Measurements from ENCODE around the gene NEXN.
"Not testable (repeated sequence)": the region's sequence is repeated elsewhere in the genome, so short reads cannot be mapped to it uniquely, and the experiment has no call there.

The NEXN gene

DNA sequence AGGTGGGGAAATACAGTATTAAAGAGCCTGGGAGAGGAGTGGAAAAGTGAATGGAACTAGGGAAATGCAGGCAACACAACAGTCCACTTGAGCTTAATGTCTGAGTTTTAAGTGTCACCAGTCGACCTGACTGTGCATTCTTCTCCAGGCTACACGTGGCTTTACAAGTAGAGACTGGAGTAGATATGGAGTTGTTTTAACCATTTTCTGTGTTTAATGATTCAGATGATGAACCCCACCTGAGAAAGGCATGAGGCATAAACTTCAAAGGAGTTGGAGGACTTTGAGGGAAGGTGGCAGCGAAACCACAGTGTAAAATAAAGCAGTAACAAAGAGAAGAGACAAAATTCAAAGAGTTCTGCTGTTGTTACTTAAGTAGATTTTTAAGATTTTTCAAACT is 77.9 kb downstream of the NEXN start:
- no peak for DNase-seq (ENCODE audit: low read depth)

DNA sequence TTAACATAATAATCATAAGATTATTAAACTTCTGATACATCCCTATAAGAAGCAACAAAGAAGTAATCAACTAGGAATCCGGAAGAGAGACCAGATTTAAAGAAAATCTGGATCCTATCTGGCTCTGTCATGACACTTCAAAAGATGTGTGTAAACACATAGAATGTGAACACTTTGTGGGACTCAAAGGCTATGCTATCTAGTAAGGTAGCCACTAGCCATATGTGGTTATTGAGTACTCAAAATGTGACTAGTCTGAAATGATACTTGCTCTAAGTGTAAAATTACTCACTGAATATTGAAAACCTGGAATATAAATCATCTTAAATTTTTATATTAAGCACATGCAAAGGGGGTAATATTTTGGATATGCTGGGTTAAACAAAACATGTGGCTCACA is 81.8 kb downstream of the NEXN start:
- no peak for DNase-seq (ENCODE audit: low read depth)

DNA sequence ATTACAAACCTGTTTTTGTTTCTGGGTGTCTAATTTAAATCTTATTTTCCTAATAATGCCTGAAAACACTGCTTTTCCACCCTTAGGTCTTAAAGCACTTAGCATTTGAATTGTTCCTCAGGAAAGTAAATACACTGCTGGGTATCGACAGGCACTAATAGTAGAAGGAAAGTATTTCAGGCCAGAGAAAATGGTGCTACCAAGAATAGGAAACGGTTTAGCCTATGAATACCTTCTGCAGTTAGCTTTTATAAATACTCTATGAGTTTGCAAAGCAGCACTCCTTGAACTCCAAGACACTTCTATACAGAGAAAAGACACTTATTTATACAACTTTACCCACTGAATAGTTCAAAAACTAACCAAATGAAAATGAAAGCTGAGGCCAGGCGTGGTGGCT is 83.7 kb downstream of the NEXN start:
- no peak for DNase-seq (ENCODE audit: low read depth)

DNA sequence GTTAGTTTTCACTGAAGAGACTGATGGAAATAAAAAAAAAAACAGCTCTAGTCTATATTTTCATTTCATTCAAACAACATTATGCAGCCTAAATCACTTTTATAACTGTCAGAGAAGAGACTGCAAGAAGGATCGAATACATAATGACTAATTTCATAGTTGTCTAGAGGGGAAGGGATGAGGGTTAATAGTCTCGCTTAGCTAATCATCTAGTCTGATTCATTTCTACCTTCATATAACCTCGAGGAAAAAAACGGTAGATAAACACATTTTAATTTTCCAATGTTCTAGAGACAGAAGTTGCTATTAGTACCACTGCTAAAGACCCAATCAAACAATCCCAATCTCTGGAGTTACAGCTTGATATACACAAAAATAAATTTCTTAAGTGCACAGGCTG is 87.0 kb downstream of the NEXN start:
- DNase-seq (ENCODE audit: low read depth), result no peak

DNA sequence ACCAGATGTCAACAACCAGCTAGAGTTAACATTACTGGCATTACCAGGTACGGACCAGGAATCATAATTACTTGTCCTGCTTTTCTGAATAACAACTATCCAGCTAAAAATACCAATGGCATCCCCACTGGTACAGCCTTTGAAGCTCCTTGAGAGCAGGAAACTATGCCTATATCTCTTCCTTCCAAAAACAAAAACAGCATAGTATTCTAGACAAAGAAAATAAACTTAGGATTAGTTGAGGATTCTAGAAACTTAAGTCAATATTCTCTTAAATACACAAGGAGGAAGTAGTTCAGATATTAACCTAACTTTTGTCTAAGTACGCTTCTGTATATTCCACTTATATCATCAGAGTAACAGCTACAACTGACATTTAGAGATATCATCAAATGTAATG is 87.5 kb downstream of the NEXN start:
- DNase-seq (ENCODE audit: low read depth), result no peak

DNA sequence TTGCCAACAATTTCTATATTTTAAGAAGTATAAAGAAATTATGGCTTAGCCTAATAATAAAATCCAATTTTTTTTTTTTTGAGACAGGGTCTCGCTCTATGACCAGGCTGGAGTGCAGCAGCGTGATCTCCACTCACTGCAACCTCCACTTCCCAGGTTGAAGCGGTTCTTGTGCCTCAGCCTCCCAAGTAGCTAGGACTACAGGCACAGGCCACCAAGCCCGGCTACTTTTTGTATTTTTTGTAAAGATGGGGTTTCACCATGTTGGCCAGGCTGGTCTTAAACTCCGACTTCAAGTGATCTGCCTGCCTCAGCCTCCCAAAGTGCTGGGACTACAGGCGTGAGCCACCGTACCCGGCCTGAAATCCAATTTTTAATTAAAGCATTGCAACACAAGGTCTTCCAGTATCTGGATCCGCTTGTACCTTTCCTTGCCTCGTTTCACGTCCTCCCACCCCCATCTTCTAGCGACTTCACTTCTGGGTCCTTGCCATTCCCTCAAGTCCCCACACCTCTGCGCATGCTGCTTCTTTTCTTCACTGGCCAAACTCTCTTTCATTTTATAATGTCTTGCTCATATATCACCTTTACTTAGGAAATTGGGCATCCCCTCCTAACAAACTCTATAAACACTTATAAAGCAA is 88.1 kb downstream of the NEXN start:
- DNase-seq (ENCODE audit: low read depth), result no peak

DNA sequence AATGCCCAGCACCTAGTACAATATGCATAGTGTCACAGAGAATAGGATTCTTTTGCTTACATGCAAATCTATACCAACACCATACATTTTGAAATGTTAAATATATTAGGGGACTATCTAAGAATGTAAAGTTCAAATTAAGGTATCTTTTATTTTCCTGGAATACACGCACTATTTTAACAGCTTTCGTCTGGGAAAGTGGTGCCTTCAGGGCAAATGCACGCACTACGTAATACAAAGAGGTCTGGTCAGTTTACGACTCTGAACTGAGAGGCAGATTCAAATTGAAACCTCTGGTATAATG is 89.5 kb downstream of the NEXN start:
- DNase-seq (ENCODE audit: low read depth), result no peak

DNA sequence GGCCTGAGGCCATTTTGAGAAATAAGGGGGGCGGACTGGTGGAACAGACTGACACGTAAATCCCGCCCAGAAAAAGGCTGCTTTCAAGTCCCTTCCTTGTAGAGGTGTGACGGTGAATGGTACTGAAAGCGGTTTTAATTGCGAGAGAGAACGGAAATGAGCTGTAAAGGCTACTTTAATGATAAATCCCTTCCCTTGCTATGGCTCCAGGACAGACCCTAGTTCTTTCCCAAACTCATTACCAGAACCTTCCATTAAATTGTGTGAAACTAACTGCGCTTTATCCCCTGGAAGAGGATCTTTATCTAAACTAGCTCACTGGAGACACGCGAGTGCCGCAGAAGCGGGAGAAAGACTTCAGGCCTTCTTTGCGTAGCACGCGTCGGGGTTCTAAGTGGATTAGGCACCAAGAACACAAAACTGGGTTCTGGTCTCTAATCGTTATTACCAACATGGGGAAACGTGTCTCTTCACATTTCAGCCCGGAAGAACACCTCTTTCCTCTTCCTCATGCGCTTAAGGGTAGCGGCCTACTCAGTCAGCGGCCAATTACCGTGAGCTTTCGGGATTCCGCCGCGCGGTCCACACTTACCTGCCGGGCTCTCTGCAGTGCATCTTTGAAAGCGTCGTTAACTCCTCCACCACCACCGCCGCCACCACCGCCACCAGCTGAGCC is 90.0 kb downstream of the NEXN start:
- peak; percentile 83 for DNase-seq (ENCODE audit: low read depth)

DNA sequence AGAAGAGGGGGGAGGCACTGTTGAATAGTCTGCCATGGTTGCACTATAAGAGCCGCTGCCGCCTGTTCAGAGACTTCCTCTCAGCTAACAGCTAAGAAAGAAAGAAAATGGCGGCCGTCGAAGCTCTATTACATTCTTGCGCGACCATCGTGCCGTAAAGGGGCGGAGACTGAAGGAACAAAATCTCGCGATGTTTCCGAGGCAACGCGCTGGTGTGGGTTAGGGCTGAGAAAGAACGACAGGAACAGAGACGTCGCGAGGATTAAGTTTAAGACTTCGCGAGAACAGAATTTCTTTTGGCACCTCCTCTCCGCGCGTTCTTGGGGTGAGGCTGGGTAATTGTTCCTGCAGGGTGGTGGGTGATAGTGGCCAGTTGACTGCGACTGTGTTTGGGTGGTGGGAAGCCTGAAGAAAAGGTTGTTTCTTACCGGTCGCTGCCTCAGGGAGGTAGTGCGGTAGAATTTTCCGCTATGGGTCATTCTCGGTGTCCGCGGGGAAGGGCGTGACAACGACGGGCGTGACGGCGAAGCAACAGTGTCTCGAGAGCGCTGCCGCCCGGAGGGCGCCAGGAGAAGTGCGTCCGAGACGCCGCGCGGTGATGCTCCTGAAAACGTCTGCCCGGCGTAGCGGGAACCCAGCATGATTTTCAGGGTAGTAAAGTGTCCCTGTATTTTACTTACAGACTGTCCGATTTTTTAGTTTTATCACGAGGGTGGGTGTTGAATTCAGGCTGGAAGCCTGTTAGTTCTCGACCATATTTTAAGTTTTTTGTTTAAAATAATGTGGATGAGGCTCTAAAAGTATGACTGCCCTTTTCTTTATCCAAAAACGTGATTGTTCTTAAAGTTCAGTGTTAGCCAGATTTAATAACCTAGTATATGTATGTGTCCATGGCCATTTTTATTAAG is 90.8 kb downstream of the NEXN start, which contains the start of gene FUBP1:
Gene FUBP1, minus strand, starts transcription at position 104 of the 908 bp plus-strand sequence. Its CDS starts 68 bp downstream, at position 36.
- DNase-seq (ENCODE audit: low read depth), result peak; percentile 99

DNA sequence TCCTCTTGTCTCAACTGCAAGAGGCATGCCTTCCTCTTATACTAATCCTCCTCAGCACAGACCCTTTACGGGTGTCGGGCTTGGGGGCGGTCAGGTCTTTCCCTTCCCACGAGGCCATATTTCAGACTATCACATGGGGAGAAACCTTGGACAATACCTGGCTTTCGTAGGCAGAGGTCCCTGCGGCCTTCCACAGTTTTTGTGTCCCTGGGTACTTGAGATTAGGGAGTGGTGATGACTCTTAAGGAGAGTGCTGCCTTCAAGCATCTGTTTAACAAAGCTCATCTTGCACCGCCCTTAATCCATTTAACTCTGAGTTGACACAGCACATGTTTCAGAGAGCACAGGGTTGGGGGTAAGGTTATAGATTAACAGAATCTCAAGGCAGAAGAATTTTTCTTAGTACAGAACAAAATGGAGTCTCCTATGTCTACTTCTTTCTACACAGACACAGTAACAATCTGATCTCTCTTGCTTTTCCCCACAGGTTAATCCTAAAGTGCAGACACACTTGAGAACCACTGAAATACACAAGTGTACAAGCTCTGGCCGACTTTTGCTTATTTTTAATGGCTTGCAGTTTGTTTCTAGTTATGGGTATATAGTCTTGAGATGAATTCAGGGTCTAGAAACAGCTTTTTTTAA is 95.0 kb downstream of the NEXN start:
- DNase-seq (ENCODE audit: low read depth), result not testable (repeated sequence)

DNA sequence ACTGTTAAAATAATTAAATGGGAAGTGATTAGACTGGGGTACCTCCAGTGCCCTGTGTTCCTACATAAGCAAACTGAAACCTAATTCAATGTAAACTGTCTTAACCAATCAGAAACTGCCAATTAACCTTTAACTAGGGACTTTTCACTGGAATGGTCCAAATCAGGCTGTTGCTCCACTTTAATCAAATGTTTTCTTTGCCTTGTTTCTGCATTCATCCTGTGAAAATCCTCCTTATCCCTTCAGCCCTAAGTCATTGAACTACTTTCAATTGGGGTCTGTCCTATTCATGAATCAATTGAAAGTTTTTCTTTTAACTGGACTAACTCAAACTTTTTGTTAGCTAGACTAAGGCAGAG is 95.6 kb downstream of the NEXN start:
- DNase-seq (ENCODE audit: low read depth), result no peak

DNA sequence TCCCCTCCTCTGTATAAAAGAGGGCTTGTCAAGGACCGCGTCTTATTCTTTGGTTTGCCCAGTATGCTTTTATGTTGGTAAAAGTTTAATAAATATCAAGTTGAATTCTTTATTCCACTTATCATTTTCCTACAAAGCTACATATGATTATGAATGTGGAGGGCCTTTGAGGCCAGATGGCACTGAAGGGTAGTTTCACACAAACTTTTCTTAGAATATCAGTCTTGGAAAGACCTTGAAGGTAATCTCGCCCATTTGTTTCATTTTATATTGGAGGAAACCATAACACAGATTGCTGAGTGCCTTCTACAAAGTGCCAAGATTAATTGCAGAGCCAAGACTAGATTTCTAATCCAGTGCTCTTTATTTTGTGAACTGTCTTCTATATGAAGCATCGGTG is 96.2 kb downstream of the NEXN start:
- no peak for DNase-seq (ENCODE audit: low read depth)

DNA sequence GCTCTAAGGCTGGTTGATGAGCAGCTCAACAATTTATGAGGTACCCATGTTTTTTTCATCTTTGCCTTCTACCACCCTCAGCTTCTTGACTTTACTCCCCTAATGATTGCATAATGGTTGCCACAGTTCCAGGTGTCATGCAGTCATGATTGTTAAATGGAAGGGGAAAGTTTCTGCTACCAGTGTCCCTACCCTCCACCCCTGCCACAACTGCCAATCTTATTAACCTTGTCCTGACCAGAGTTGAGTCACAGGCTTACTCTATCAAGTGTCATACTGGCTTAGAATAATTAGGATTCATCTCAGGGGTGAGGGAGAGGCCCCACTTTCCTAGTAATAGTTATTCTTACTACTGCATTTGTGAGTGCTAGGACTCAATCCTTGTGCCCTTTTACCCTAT is 98.4 kb downstream of the NEXN start:
- no peak for DNase-seq (ENCODE audit: low read depth)

DNA sequence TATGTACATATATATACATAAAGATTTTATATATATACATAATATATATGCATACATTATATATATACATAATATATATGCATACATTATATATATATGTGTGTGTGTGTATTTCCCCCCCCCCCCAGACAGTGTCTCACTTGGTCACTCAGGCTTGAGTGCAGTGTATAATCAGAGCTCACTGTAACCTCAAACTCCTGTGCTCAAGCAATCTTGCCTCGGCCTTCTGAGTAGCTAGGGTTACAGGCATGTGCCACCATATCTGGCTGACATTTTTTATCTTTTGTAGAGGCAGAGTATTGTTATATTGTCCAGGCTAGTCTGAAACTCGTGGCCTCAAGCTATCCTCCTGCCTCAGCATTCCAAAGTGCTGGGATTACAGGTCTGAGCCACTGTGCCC is 99.5 kb downstream of the NEXN start:
- DNase-seq (ENCODE audit: low read depth), result no peak

DNA sequence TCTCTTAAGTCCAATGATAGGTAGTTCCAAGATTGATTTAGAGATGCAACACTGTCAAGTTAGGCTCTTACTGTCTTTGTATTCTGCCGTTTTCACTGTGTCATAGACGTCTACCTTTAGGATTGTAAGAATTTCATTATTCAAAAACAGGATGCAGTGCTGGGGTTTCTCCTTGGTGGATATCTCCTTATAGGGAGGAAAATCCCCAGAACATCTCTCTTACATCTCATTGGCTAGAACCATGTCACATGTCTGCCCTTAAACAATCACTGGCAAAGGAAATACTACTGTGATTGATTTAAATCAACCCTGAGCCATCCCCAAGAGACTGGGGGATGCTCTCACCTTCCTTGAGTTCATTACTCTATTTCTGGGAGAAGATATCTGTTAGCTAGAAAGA is 101.3 kb downstream of the NEXN start:
- DNase-seq (ENCODE audit: low read depth), result no peak

DNA sequence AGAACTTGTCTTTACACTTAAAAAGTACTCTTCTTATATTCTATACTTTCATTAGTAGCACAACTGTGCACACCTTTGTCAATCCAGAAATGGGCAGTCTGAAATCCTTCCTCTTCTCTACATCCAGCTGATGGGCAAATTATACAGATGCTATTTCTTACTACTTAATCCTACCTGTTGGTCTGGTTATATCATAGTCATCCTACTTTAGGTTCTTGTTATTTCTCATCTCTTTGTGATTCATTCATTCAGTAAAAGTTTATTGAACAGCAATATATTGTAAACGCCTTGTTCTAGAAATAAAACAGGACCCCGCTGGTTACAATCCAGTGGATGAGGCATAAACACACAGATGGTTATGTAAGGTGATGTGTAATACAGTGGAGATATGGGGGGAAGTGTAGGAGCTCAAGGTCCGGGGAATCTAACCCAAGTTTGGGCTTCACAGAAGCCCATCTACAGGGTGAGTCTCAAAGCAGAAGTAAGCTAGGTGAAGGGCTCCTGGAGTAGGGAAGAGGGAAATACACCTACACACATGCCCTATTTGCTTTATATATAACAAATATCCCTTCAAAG is 102.3 kb downstream of the NEXN start:
- no peak for DNase-seq (ENCODE audit: low read depth)

DNA sequence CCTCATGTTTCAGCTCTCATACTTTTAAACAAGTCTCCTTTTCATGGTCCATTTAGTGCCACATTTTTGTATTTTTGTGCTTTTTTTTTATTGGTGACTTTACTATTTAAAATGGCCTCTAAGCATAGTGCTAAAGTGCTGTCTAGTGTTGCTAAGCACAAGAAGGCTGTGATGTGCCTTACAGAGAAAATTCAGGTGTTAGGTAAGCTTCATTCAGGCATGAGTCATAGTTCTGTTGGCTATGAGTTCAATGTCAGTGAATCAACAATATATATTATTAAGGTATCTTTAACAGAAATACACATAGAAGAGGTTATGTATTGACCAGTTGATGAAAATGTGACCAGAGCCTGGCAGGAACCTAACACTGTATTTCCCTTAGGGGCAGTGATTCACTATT is 103.2 kb downstream of the NEXN start:
- DNase-seq (ENCODE audit: low read depth), result no peak
